HL-60 (cell line): Measurements from ENCODE around the gene RFXAP.

ENCODE experiments used
- GABPA ChIP-seq: IDR thresholded peaks from 2 replicates; pipeline ENCODE4 v1.6.1; 2012; ENCODE audit warnings: low read depth
- POLR2AphosphoS5 ChIP-seq: IDR thresholded peaks from 2 replicates; pipeline ENCODE4 v1.6.1; 2012; ENCODE audit warnings: low read depth
- REST ChIP-seq: IDR thresholded peaks from 2 replicates; pipeline ENCODE4 v1.6.1; 2012; ENCODE audit warnings: low read depth; ENCODE audit not compliant: insufficient replicate concordance
- SPI1 ChIP-seq: IDR thresholded peaks from 2 replicates; pipeline ENCODE4 v1.6.1; 2012; ENCODE audit warnings: low read depth, mild to moderate bottlenecking, borderline replicate concordance
- TF ChIP-seq, protein P1 (sequence below): IDR thresholded peaks from one replicate; pipeline ENCODE4 v1.5.1; 2011; ENCODE audit warnings: low read length, control low read depth, inconsistent platforms; ENCODE audit not compliant: insufficient read depth

DNA sequence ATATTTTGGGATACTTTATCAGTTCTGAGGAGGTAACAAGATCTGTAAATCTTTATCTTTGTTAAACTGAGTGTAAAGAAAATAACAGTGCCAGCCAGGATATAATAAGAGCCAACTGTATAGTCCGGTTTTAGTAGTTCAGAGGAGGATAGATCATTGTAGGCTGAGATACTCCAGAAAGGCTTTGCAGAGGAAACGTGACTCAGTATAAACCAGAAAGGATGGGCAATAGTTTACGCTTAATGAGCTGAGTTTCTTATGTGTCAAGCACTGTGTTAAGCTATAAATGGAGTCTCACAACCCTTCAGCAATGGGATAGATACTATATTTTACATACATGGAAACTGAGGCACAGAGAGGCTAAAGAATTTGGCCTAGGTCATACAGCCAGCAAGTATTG is 3.8 kb downstream of the RFXAP start:
- TF ChIP-seq, protein P1, sequence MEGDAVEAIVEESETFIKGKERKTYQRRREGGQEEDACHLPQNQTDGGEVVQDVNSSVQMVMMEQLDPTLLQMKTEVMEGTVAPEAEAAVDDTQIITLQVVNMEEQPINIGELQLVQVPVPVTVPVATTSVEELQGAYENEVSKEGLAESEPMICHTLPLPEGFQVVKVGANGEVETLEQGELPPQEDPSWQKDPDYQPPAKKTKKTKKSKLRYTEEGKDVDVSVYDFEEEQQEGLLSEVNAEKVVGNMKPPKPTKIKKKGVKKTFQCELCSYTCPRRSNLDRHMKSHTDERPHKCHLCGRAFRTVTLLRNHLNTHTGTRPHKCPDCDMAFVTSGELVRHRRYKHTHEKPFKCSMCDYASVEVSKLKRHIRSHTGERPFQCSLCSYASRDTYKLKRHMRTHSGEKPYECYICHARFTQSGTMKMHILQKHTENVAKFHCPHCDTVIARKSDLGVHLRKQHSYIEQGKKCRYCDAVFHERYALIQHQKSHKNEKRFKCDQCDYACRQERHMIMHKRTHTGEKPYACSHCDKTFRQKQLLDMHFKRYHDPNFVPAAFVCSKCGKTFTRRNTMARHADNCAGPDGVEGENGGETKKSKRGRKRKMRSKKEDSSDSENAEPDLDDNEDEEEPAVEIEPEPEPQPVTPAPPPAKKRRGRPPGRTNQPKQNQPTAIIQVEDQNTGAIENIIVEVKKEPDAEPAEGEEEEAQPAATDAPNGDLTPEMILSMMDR, result no peak
- TF ChIP-seq REST (no peak), POLR2AphosphoS5 (no peak), GABPA (no peak), SPI1 (no peak)
